Suprapubic skin (tissue), 3 donors: ENCODE results near the gene EIF2AK2.

Source experiments
- POLR2AphosphoS5 ChIP-seq, 3 donors: sonication (generic); formaldehyde crosslinking; IDR thresholded peaks; one replicate each; pipeline ENCODE4 v1.6.1; 2017; ENCODE audit warnings: antibody characterized with exemption in 3 of 3
- TF ChIP-seq, protein P1 (sequence below), 2 donors: fragments of 200-600 bp in 1 of 2; fragments of 450-650 bp in 1 of 2; sonication (generic) in 1 of 2; IDR thresholded peaks; one replicate each; pipeline ENCODE4 v1.5.1; 2016 to 2019; ENCODE audit warnings: antibody characterized with exemption in 2 of 2, mild to moderate bottlenecking in 1 of 2, moderate library complexity in 1 of 2

DNA sequence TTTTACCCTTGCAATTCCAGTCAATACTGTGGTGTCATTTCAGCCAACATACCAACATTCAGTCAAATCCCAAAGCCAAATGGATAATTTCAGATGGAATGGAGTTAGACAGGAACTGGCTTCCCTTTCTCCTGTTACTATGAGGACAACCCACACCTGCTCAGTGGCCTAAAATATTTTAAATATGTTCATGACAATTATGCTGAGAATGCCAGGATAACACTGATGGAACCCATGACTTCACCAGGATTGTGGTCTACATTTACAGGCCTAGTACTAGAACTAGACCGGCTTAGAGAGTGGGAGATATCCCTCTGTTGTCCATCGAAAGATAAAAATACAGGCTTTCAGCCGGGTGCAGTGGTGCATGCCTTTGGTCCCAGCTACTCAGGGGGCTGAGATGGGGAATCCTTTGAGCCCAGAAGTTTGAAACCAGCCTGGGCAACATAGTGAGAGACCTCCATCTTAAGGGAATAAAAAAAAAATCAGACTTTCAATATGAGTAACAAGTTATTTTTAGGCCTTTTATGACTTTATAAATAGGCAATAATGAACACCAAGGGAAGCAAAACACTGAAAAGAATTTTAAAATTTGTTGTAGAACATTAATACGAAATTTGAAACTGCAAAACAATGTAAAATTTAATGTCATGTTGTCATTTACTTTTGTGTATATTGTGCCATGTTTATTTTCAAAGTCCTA is 58.2 kb downstream of the EIF2AK2 start:
- no peak for TF ChIP-seq POLR2AphosphoS5 (IDR thresholded peaks at IDR 0.05)
- TF ChIP-seq, protein P1, sequence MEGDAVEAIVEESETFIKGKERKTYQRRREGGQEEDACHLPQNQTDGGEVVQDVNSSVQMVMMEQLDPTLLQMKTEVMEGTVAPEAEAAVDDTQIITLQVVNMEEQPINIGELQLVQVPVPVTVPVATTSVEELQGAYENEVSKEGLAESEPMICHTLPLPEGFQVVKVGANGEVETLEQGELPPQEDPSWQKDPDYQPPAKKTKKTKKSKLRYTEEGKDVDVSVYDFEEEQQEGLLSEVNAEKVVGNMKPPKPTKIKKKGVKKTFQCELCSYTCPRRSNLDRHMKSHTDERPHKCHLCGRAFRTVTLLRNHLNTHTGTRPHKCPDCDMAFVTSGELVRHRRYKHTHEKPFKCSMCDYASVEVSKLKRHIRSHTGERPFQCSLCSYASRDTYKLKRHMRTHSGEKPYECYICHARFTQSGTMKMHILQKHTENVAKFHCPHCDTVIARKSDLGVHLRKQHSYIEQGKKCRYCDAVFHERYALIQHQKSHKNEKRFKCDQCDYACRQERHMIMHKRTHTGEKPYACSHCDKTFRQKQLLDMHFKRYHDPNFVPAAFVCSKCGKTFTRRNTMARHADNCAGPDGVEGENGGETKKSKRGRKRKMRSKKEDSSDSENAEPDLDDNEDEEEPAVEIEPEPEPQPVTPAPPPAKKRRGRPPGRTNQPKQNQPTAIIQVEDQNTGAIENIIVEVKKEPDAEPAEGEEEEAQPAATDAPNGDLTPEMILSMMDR (IDR thresholded peaks at IDR 0.05): no peak
